Fibroblast of villous mesenchyme (primary cell): ENCODE data around the gene IFI27L2. TPM values are rescaled to one million over a fixed set of nuclear protein-coding genes. Genes with fewer than 3 reads are reported as not detected.

ENCODE experiments used
- DNase-seq: peaks from one replicate; pipeline ENCODE4 v3.0.0-alpha.2; 2010; ENCODE audit warnings: low read depth
- H3K4me3 ChIP-seq: 2 replicates; pipeline ENCODE4 v1.5.1; 2011; ENCODE audit warnings: low read depth, mild to moderate bottlenecking, low read length
- total RNA-seq: library from RNA; depleted of rRNA; stranded (reverse); fragments of >200 nt; gene quantifications from 2 replicates; pipeline ENCODE4 v1.2.3, GENCODE V29; 2012
- TF ChIP-seq, protein P1 (sequence below): IDR thresholded peaks from 2 replicates; pipeline ENCODE4 v1.5.1; 2012; ENCODE audit warnings: low read depth, mild to moderate bottlenecking, low read length; ENCODE audit not compliant: insufficient read depth

IFI27L2 gene
- total RNA-seq, 1 donor: 94.1 TPM

DNA sequence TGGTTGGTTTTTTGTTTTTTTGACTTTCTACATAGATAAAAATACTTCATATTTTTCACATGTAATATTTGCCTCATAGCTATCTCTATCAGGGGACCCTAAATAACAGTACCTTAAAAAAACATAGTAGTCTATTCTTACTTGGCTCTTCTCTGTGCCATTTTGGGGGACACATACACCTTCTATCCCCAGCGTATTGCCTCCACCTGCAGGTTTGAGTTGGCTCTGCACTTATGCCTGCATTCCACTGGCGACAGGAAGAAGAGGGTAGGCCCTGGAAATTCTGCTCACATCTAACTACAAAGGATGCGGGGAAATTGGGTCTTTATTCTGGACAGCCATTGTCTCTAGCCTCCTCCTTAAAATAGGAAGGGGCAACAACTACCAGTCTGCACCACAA is 13.8 kb upstream of the IFI27L2 start:
- no peak for DNase-seq
- TF ChIP-seq, protein P1, sequence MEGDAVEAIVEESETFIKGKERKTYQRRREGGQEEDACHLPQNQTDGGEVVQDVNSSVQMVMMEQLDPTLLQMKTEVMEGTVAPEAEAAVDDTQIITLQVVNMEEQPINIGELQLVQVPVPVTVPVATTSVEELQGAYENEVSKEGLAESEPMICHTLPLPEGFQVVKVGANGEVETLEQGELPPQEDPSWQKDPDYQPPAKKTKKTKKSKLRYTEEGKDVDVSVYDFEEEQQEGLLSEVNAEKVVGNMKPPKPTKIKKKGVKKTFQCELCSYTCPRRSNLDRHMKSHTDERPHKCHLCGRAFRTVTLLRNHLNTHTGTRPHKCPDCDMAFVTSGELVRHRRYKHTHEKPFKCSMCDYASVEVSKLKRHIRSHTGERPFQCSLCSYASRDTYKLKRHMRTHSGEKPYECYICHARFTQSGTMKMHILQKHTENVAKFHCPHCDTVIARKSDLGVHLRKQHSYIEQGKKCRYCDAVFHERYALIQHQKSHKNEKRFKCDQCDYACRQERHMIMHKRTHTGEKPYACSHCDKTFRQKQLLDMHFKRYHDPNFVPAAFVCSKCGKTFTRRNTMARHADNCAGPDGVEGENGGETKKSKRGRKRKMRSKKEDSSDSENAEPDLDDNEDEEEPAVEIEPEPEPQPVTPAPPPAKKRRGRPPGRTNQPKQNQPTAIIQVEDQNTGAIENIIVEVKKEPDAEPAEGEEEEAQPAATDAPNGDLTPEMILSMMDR: peak; percentile 41
- H3K4me3 ChIP-seq: no peak overlapping the region

DNA sequence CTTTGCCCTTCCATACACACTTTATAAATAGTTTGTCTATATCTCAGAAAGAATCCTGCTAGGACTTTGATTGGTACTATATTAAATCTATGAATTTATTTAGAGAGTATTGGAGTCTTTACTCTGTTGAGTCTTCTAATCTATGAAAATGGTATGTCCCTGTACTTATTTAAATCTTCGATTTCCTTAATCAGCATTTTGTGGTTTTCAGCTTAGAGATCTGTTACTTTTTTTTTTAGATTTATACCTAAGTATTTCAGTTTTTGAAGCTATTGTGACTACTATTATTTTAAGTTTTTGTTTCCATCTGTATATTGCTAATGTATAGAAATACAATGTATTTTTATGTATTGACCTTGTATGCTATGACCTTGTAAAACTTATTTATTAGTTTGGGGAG is 13.4 kb upstream of the IFI27L2 start:
- no peak for DNase-seq
- H3K4me3 ChIP-seq: no peak overlapping the region
- TF ChIP-seq, protein P1: no peak

DNA sequence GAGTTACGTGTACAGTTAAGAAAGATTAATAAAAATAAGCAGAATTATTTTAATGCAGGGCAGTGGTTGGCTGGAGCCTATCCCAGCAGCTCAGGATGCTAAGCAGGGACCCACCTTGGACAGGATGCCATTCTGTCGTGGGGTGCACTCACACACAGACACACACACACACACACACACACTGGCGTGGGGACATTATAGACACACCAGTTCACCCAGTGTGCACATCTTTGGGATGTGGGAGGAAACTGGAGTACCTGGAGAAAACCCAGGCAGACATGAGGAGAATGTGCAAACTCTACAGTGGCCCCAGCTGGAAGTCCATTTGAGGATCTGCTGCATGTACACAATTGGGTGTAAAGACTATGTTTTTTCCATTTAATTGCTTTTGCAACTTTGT is 12.8 kb upstream of the IFI27L2 start:
- TF ChIP-seq, protein P1: no peak
- H3K4me3 ChIP-seq: no peak overlapping the region
- DNase-seq: no peak

DNA sequence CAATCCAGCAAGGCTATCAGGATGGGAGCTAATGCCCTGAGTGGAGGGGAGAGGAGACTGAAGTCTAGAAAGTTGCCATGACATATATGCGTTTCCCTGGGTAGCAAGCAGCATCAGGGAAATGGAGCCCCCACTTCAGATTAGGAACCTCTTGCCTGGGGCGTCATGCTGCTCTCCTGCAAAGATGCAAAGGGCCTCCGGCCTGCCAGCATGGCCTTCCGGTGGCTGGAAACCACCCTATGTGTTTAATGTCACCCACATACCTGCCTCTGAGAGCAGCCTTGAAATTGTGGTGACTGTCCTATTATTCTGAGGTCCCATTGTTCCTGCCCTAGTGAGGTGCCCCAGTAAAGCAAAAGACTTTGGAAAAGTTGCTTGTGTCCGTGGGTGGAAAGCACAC is 10.0 kb upstream of the IFI27L2 start:
- DNase-seq: no peak
- no peak overlapping the region for H3K4me3 ChIP-seq
- TF ChIP-seq, protein P1: no peak

DNA sequence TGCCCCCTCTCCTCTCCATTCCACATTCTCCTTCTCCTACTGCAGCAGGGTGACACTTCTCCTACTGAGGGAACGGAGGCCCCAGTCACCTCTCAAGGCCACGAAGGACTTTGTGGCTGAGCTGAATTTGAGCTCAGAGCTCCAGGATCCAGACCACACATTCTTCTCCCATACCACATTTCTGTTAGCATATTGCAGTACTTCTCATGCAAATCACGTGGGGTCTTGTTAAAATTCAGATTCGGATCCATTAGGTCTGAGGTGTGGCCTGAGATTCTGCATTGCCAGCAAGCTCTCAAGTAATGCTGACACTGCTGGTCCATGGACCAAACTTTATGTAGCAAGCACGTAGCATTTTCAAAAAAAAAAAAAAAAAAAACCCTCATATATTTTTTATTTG is 9.6 kb upstream of the IFI27L2 start:
- no peak overlapping the region for H3K4me3 ChIP-seq
- TF ChIP-seq, protein P1: no peak
- no peak for DNase-seq

DNA sequence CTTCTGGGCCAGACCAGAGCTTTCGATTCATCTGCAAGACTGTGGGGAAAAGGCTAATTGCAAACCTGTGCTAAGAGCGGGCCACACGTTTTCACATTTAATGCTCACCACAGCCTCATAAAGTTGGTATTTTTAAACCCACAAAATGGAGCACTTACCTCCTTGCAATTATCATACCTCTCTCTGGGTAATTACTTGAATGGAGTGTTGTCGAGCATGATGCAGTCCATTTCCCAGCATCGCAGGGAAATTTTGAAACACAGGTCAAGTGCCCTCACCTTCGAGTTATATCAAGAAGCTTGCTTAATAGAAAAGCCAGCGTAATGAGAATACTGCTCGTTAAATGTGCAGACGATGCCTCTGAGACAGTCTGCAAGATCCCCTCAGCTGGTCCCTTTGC is 8.8 kb upstream of the IFI27L2 start:
- H3K4me3 ChIP-seq: no peak overlapping the region
- TF ChIP-seq, protein P1: no peak
- DNase-seq: no peak

DNA sequence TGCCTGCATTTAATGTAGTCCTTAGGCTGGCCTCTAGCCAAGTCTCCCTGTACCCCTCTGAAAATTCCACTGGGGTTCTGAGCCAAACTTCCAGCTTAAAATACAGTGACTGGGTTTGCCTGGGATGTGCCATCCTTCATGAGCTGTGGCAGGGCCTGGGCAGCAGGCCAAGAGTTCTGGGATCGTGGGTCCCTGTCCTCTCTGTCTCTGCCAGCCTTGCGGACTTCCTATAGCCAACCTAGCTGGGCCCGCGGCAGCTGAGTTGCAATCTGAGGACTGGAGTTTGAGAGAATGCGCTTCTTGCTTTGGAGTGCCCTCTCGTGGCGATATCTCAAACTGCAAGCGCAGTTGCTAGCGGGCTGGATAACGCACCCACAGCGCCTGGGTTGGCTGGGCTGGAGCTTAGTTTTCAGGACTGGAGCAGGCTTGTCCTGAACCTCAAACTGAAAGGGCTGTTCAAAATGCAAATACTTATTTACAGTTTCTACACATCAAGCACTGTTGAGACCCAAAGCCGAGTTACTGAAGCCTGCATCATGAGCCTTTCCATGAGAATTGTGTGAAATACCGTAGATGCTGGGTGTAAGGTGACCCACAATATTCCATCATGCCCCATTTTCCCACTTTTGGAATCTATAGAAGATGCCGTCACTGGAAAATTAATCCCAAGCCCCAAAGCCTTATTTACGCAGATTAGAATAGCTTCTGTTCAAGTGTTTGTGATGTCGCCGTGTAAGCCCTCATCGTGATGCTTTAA is 7.3 kb upstream of the IFI27L2 start:
- TF ChIP-seq, protein P1: peak; percentile 99
- DNase-seq: peak; percentile 85
- H3K4me3 ChIP-seq: no peak overlapping the region
